ENCODE measurements around the gene SEPTIN12. TPM values are rescaled to one million over a fixed set of nuclear protein-coding genes. Genes with fewer than 3 reads are reported as not detected.
"Not testable (repeated sequence)": the region's sequence is repeated elsewhere in the genome, so short reads cannot be mapped to it uniquely, and the experiment has no call there.

The SEPTIN12 gene
- polyA plus RNA-seq, 2 donors = 0.07 TPM; not detected in 1

- Histone ChIP-seq H3K4me1 (ENCODE audit: control insufficient read depth in 2 of 2, insufficient read depth in 2 of 2, low read length in 1 of 2) (peaks cover 0 to 4% of the 10 kb centered on the region in 2 donors), H3K27ac (ENCODE audit: low read depth in 2 of 2, low read length in 1 of 2) (no peak overlapping the region), H3K27me3 (ENCODE audit: control insufficient read depth in 1 of 2, insufficient read depth in 2 of 2, low read length in 2 of 2) (no peaks in the 10 kb centered on the region), H3K36me3 (ENCODE audit: control insufficient read depth in 2 of 2, insufficient read depth in 2 of 2, low read length in 1 of 2) (peaks cover 6 to 30% of the 10 kb centered on the region in 2 donors), H3K9me3 (ENCODE audit: control insufficient read depth in 2 of 2, insufficient read depth in 1 of 2, low read depth in 1 of 2, low read length in 1 of 2) (no peaks in the 10 kb centered on the region), H3K4me3 (ENCODE audit: low read depth in 1 of 2, low read length in 2 of 2) (no peak overlapping the region)
- WGBS, 2 donors = 87 to 89% methylated on average over 16 of the region's 16 CpGs
Measured at GRCh38 chr16:4748682-4749411, 39.3 kb downstream of the SEPTIN12 start.

- H3K36me3 ChIP-seq (ENCODE audit: control insufficient read depth in 2 of 2, insufficient read depth in 2 of 2, low read length in 1 of 2) = peaks cover 6 to 23% of the 10 kb centered on the region in 2 donors
Measured at GRCh38 chr16:4747906-4748681, 40.1 kb downstream of the SEPTIN12 start.

GRCh38 chr16:4746991-4747574 is 41.1 kb downstream of the SEPTIN12 start:
- WGBS, 2 donors = 47 to 55% methylated on average over 15 of the region's 15 CpGs
- H3K27ac ChIP-seq (ENCODE audit: low read depth in 2 of 2, low read length in 1 of 2) = no peak overlapping the region

More at GRCh38 chr16:4747906-4748681, 40.1 kb downstream of the SEPTIN12 start:
- Histone ChIP-seq H3K4me1 (ENCODE audit: control insufficient read depth in 2 of 2, insufficient read depth in 2 of 2, low read length in 1 of 2) (peaks cover 0 to 7% of the 10 kb centered on the region in 2 donors), H3K9me3 (ENCODE audit: control insufficient read depth in 2 of 2, insufficient read depth in 1 of 2, low read depth in 1 of 2, low read length in 1 of 2) (no peaks in the 10 kb centered on the region), H3K4me3 (ENCODE audit: low read depth in 1 of 2, low read length in 2 of 2) (no peak overlapping the region), H3K27me3 (ENCODE audit: control insufficient read depth in 1 of 2, insufficient read depth in 2 of 2, low read length in 2 of 2) (no peaks in the 10 kb centered on the region), H3K27ac (ENCODE audit: low read depth in 2 of 2, low read length in 1 of 2) (no peak overlapping the region)
- 69 to 71% methylated on average over 14 of the region's 14 CpGs for WGBS, 2 donors

GRCh38 chr16:4746215-4746614 is 41.9 kb downstream of the SEPTIN12 start:
- Histone ChIP-seq H3K27ac (ENCODE audit: low read depth in 2 of 2, low read length in 1 of 2) (no peak overlapping the region), H3K27me3 (ENCODE audit: control insufficient read depth in 1 of 2, insufficient read depth in 2 of 2, low read length in 2 of 2) (no peaks in the 10 kb centered on the region), H3K36me3 (ENCODE audit: control insufficient read depth in 2 of 2, insufficient read depth in 2 of 2, low read length in 1 of 2) (peaks cover 3 to 5% of the 10 kb centered on the region in 2 donors), H3K4me3 (ENCODE audit: low read depth in 1 of 2, low read length in 2 of 2) (no peak overlapping the region), H3K9me3 (ENCODE audit: control insufficient read depth in 2 of 2, insufficient read depth in 1 of 2, low read depth in 1 of 2, low read length in 1 of 2) (no peaks in the 10 kb centered on the region), H3K4me1 (ENCODE audit: control insufficient read depth in 2 of 2, insufficient read depth in 2 of 2, low read length in 1 of 2) (peaks cover 0 to 7% of the 10 kb centered on the region in 2 donors)
- 87% methylated on average over 8 of the region's 8 CpGs for WGBS, 2 donors

More at GRCh38 chr16:4746991-4747574, 41.1 kb downstream of the SEPTIN12 start:
- no peaks in the 10 kb centered on the region for H3K9me3 ChIP-seq (ENCODE audit: control insufficient read depth in 2 of 2, insufficient read depth in 1 of 2, low read depth in 1 of 2, low read length in 1 of 2)
- no peaks in the 10 kb centered on the region for H3K27me3 ChIP-seq (ENCODE audit: control insufficient read depth in 1 of 2, insufficient read depth in 2 of 2, low read length in 2 of 2)
- H3K36me3 ChIP-seq (ENCODE audit: control insufficient read depth in 2 of 2, insufficient read depth in 2 of 2, low read length in 1 of 2) = peaks cover 6 to 13% of the 10 kb centered on the region in 2 donors
- no peak overlapping the region for H3K4me3 ChIP-seq (ENCODE audit: low read depth in 1 of 2, low read length in 2 of 2)
- peaks cover 0 to 7% of the 10 kb centered on the region in 2 donors for H3K4me1 ChIP-seq (ENCODE audit: control insufficient read depth in 2 of 2, insufficient read depth in 2 of 2, low read length in 1 of 2)

- H3K27me3 ChIP-seq (ENCODE audit: control insufficient read depth in 1 of 2, insufficient read depth in 2 of 2, low read length in 2 of 2) = no peaks in the 10 kb centered on the region
- no peaks in the 10 kb centered on the region for H3K9me3 ChIP-seq (ENCODE audit: control insufficient read depth in 2 of 2, insufficient read depth in 1 of 2, low read depth in 1 of 2, low read length in 1 of 2)
- no peak overlapping the region for H3K27ac ChIP-seq (ENCODE audit: low read depth in 2 of 2, low read length in 1 of 2)
- WGBS, 2 donors = 80 to 83% methylated on average over 3 of the region's 3 CpGs
- H3K4me1 ChIP-seq (ENCODE audit: control insufficient read depth in 2 of 2, insufficient read depth in 2 of 2, low read length in 1 of 2) = peaks cover 0 to 7% of the 10 kb centered on the region in 2 donors
- no peaks in the 10 kb centered on the region for H3K36me3 ChIP-seq (ENCODE audit: control insufficient read depth in 2 of 2, insufficient read depth in 2 of 2, low read length in 1 of 2)
- no peak overlapping the region for H3K4me3 ChIP-seq (ENCODE audit: low read depth in 1 of 2, low read length in 2 of 2)
Measured at GRCh38 chr16:4745274-4745569, 42.9 kb downstream of the SEPTIN12 start.

GRCh38 chr16:4744555-4745273 is 43.4 kb downstream of the SEPTIN12 start:
- H3K4me3 ChIP-seq (ENCODE audit: low read depth in 1 of 2, low read length in 2 of 2) = no peak overlapping the region
- H3K36me3 ChIP-seq (ENCODE audit: control insufficient read depth in 2 of 2, insufficient read depth in 2 of 2, low read length in 1 of 2) = no peaks in the 10 kb centered on the region
- H3K27ac ChIP-seq (ENCODE audit: low read depth in 2 of 2, low read length in 1 of 2) = no peak overlapping the region
- H3K27me3 ChIP-seq (ENCODE audit: control insufficient read depth in 1 of 2, insufficient read depth in 2 of 2, low read length in 2 of 2) = no peaks in the 10 kb centered on the region
- WGBS, 2 donors = 74 to 77% methylated on average over 13 of the region's 13 CpGs
- H3K9me3 ChIP-seq (ENCODE audit: control insufficient read depth in 2 of 2, insufficient read depth in 1 of 2, low read depth in 1 of 2, low read length in 1 of 2) = no peaks in the 10 kb centered on the region
- H3K4me1 ChIP-seq (ENCODE audit: control insufficient read depth in 2 of 2, insufficient read depth in 2 of 2, low read length in 1 of 2) = peaks cover 0 to 7% of the 10 kb centered on the region in 2 donors

- Histone ChIP-seq H3K9me3 (ENCODE audit: control insufficient read depth in 2 of 2, insufficient read depth in 1 of 2, low read depth in 1 of 2, low read length in 1 of 2) (no peaks in the 10 kb centered on the region), H3K4me1 (ENCODE audit: control insufficient read depth in 2 of 2, insufficient read depth in 2 of 2, low read length in 1 of 2) (peaks cover 0 to 7% of the 10 kb centered on the region in 2 donors), H3K4me3 (ENCODE audit: low read depth in 1 of 2, low read length in 2 of 2) (peak overlapping the region; percentile 2 to 31), H3K36me3 (ENCODE audit: control insufficient read depth in 2 of 2, insufficient read depth in 2 of 2, low read length in 1 of 2) (no peaks in the 10 kb centered on the region), H3K27ac (ENCODE audit: low read depth in 2 of 2, low read length in 1 of 2) (peak overlapping the region; percentile 25 to 67), H3K27me3 (ENCODE audit: control insufficient read depth in 1 of 2, insufficient read depth in 2 of 2, low read length in 2 of 2) (no peaks in the 10 kb centered on the region)
- WGBS, 2 donors = 28 to 29% methylated on average over 14 of the region's 14 CpGs
Measured at GRCh38 chr16:4743226-4743878, 44.8 kb downstream of the SEPTIN12 start.

GRCh38 chr16:4738370-4738769 is 49.8 kb downstream of the SEPTIN12 start:
- WGBS, 2 donors = 74 to 79% methylated on average over 5 of the region's 5 CpGs
- H3K36me3 ChIP-seq (ENCODE audit: control insufficient read depth in 2 of 2, insufficient read depth in 2 of 2, low read length in 1 of 2); H3K27ac ChIP-seq (ENCODE audit: low read depth in 2 of 2, low read length in 1 of 2); H3K9me3 ChIP-seq (ENCODE audit: control insufficient read depth in 2 of 2, insufficient read depth in 1 of 2, low read depth in 1 of 2, low read length in 1 of 2); H3K4me3 ChIP-seq (ENCODE audit: low read depth in 1 of 2, low read length in 2 of 2); H3K27me3 ChIP-seq (ENCODE audit: control insufficient read depth in 1 of 2, insufficient read depth in 2 of 2, low read length in 2 of 2); H3K4me1 ChIP-seq (ENCODE audit: control insufficient read depth in 2 of 2, insufficient read depth in 2 of 2, low read length in 1 of 2): not testable (repeated sequence)

GRCh38 chr16:4737545-4737944 is 50.6 kb downstream of the SEPTIN12 start:
- H3K27ac ChIP-seq (ENCODE audit: low read depth in 2 of 2, low read length in 1 of 2) = no peak overlapping the region
- WGBS, 2 donors = 78% methylated on average over 15 of the region's 15 CpGs
- H3K4me1 ChIP-seq (ENCODE audit: control insufficient read depth in 2 of 2, insufficient read depth in 2 of 2, low read length in 1 of 2) = peaks cover 0 to 6% of the 10 kb centered on the region in 2 donors
- no peak overlapping the region for H3K4me3 ChIP-seq (ENCODE audit: low read depth in 1 of 2, low read length in 2 of 2)
- no peaks in the 10 kb centered on the region for H3K9me3 ChIP-seq (ENCODE audit: control insufficient read depth in 2 of 2, insufficient read depth in 1 of 2, low read depth in 1 of 2, low read length in 1 of 2)
- no peaks in the 10 kb centered on the region for H3K27me3 ChIP-seq (ENCODE audit: control insufficient read depth in 1 of 2, insufficient read depth in 2 of 2, low read length in 2 of 2)
- no peaks in the 10 kb centered on the region for H3K36me3 ChIP-seq (ENCODE audit: control insufficient read depth in 2 of 2, insufficient read depth in 2 of 2, low read length in 1 of 2)

All from esophagus (tissue), 2 donors.